Activated CD4-positive, alpha-beta T cell treated with anti-CD3 and anti-CD28 coated beads, Interleukin-2, Interleukin-6, amounts not matched to agents 100 ng/mL and 50 ng/mL, durations not matched to agents 16 hours and 8 hours (primary cell): Measurements from ENCODE around the gene ANO2.

Source experiments
- DNase-seq: peaks from one replicate; pipeline ENCODE4 v3.0.0-alpha.2; 2020

ANO2 gene

GRCh38 chr12:5650829-5651461 is 294.1 kb downstream of the ANO2 start:
- DNase-seq: no peak

- DNase-seq: no peak
Measured at GRCh38 chr12:5650281-5650680, 294.8 kb downstream of the ANO2 start.

DNA sequence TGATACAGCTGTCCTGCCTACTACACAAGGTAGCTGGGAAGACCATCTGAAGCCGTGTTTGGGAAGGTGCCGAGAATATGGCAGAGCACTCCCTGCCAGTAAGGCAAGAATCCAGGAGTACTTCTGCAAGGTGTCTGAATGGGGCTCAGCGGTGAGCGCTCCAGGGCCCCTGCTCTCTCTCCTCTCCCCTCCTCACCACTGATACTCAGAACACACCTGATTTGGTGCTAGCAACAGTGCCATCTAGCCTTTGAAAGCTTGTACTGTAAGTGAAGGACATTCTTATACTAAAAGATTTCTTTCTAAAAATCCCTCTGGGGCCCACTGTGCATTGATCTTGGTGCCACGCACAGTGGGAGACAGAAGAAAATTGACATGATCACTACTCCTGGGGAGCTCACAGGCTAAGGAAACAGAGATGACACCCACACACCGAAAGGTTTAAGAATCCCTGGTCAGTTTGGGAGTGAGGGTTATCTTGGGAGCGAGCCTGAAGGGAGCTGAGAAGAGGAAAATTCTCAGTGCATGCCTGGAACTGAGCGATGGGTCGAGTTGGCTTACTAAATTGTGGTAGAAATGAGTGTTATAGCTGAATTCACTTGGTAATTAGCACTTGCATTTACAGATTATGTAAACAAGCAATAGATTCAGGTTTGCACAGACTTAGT is 296.2 kb downstream of the ANO2 start:
- peak; percentile 8 for DNase-seq

DNA sequence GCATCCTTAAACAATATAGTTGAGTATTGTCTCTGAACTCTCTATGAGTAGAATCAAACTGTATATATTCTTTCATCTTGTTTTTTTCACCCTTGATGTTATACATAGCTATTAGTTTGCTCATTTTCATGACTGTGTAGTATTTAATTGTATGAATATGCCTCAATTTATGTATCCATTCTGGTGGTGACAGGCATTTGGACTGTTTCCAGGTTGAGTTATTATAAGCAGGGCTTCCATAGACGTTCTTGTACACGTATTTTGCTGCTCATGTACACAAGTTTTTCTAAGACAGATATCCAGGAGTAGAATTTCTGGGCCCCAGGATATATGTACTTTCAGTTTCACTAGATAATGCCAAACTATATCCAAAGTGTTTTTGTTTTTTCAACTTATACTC is 301.8 kb downstream of the ANO2 start:
- DNase-seq: no peak

- DNase-seq: no peak
Measured at GRCh38 chr12:5637698-5638097, 307.4 kb downstream of the ANO2 start.

DNA sequence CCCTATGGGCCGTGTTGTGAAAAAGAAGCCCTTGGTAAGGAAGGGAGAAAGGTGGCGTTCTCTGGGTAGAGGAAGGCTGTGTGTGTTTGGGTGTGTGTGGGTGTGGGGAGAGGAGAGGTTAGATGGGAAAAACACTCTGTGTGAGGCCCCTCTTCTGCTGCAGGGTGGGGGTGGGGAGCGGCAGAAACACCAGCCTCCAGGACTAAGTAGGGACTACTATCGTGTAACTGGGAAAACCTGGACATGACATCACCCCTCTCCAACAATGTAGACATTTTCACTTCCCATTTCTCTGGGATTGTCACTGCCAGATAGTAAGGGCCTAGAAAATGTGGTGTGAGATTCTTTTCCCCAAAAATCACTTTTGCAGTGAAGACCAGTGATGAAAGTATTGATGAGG is 308.2 kb downstream of the ANO2 start:
- no peak for DNase-seq

- no peak for DNase-seq
Measured at GRCh38 chr12:5633106-5633505, 312.0 kb downstream of the ANO2 start.

DNA sequence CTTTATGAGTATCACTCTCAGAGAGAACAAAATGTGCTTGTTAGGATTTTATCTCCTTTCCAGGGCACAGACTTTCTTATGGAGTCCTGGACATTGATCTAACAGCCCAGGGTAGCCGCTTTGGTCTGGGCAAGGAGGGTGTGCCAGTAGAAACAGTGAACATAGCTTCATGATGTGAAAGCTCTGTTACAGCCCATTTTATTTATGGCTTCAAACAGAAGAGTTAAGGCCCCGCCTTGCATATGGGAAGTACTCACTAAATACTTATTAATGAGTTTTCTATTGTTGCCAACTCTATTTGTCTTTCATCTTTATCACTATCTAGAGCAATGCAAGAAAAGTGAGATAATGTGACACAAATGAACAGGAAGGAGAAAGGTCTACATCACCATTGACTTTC is 312.6 kb downstream of the ANO2 start:
- no peak for DNase-seq

- no peak for DNase-seq
Measured at GRCh38 chr12:5631497-5631896, 313.6 kb downstream of the ANO2 start.

- no peak for DNase-seq
Measured at GRCh38 chr12:5630726-5631125, 314.3 kb downstream of the ANO2 start.

GRCh38 chr12:5628501-5628900 is 316.6 kb downstream of the ANO2 start:
- no peak for DNase-seq

- DNase-seq: no peak
Measured at GRCh38 chr12:5627053-5627630, 317.9 kb downstream of the ANO2 start.

- no peak for DNase-seq
Measured at GRCh38 chr12:5626151-5626550, 318.9 kb downstream of the ANO2 start.

DNA sequence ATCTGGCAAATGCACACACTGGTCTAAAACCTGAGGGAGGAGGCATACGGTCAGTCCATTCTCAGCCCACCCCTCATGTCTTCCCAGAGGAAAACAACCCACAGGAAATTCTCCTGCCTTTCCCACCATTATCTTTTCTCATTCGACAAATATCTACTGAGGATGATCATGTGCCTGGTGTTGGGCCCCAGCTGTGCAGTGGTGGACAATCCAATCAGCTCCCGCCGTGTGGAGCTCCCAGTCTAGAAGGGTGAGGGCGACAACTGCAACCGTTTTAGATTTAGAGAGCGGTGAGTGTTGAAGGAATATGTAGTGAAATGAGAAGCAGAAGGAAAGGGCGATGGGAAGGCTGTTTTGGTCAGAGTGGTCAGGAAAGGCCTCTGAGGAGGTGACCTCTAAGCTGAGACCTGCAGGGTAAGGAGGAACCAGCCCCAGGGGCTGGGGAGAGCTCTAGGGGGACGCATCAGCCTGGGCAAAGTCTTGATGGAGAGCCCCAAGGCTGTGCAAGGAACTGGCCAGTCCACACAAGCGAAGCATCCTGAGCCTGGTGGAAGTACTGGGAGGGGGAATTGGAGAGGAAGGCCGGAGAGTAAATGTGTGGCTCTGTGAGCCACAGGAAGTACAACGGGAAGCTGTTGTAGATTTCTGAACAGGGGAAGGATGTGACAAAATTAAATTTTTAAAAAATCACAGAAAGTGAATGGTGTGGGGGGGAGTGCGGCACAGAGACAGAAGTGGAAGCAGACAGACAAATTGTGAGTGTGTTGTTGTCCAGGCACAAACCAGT is 320.4 kb downstream of the ANO2 start:
- no peak for DNase-seq

DNA sequence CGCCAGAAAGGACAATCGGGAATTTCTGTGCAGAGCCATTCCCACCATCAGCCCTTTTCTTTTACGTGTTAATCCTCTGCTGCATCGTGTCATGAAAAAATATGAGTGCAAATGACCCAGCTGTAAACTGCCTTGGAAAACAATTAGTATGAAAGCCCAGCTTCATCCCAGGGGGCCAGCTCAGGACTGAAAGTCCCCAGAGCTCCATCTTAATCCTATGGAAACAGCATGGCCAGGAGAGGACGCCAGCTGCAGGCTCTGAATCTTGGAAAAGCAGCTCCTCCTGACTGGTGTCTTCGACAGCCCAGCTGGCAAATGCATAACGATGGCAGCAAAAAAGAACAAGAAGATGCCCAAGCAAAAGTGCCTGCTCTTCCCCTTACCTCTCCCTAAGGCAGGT is 321.6 kb downstream of the ANO2 start:
- no peak for DNase-seq

DNA sequence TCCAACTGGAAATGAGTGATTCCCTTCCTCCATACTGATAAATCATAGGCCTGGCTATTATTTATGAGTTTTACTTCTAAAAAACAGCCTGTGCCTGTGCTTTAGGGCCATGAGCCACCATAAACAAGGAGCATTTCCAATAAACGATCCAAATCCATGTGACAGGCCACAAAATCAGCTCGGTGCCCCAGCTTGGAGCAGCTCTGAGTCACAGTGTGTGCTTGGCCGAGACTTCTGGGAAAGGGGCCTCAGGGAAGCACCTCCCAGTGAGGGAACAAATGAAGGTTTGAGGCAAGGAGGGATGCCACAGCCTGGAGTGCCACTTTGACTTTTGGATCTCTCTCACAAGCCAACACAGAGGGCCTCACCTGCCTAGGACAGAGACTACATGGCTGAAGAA is 322.8 kb downstream of the ANO2 start:
- DNase-seq: no peak

GRCh38 chr12:5621329-5621728 is 323.7 kb downstream of the ANO2 start:
- no peak for DNase-seq

DNA sequence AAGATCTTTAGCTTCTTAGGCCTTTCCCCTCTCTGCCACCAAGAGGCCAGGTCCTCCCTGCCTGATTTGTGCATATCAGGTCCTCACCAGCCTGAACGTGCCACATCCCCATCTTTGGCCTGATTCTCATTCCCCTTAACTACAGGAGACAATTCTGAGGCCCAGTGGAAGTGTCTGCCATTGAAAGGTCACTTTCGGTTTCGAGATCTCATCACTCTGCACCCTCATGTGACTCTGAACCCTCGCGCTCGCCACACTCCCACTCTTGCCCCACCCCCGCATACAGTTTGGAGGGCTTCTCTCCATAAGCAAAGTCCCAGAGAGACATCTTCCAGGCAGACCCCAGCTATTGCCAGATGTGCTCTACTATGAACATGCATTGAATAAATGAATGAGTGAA is 324.2 kb downstream of the ANO2 start:
- DNase-seq: no peak

- no peak for DNase-seq
Measured at GRCh38 chr12:5619628-5620027, 325.4 kb downstream of the ANO2 start.

DNA sequence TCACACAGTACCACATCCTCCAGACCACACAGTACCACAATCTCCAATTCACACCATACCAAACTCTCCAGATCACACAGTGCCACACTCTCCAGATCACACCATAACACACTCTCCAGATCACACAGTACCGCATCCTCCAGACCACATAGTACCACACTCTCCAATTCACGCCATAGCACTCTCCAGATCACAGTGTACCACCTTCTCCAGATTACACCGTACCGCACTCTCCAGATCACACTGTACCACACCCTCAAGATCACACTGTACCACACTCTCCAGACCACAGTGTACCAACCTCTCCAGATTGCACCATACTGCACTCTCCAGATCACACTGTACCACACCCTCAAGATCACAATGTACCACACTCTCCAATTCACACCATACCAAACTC is 328.2 kb downstream of the ANO2 start:
- DNase-seq: no peak

- no peak for DNase-seq
Measured at GRCh38 chr12:5615760-5616159, 329.3 kb downstream of the ANO2 start.

- DNase-seq: no peak
Measured at GRCh38 chr12:5614256-5614655, 330.8 kb downstream of the ANO2 start.

- no peak for DNase-seq
Measured at GRCh38 chr12:5612556-5613410, 332.3 kb downstream of the ANO2 start.
